IMR-90 (cell line): ENCODE measurements around the gene SLC37A3. TPM values are rescaled to one million over a fixed set of nuclear protein-coding genes. Genes with fewer than 3 reads are reported as not detected.

Experiments
- ATAC-seq: fragments of 200-7000 bp; cut with Tn5 transposase; 2 replicates; pipeline ENCODE4 v1.9.1; 2020; ENCODE audit warnings: low read depth, mild to moderate bottlenecking, moderate library complexity
- BruUV-seq: library from RNA; stranded (reverse); fragments of 400-500 nt; replicated peaks from 2 replicates; lab custom pipeline; 2021; lab: Mats Ljungman, UMichigan
- CTCF ChIA-PET: fragments of 300-600 bp; formaldehyde crosslinking; extraction: SDS; loops from one replicate; lab custom pipeline; 2021; ENCODE audit warnings: antibody characterized with exemption; lab: Yijun Ruan, JAX
- POLR2A ChIA-PET: fragments of 300-600 bp; sonication (Branson Sonifier 250); formaldehyde crosslinking; loops from one replicate; lab custom pipeline; 2022; ENCODE audit warnings: antibody characterized with exemption; ENCODE audit not compliant: unreplicated experiment; lab: Charles Lee
- DNase-seq: peaks from one replicate; pipeline ENCODE4 v3.0.0; 2013
- H2AFZ ChIP-seq: replicated peaks from 2 replicates; pipeline ENCODE3; 2013; ENCODE audit warnings: low read length, mild to moderate bottlenecking; ENCODE audit not compliant: poor library complexity
- H2AK5ac ChIP-seq: 2 replicates; pipeline ENCODE4 v1.6.1; 2013; ENCODE audit warnings: low read depth, low read length, inconsistent platforms
- H2AK9ac ChIP-seq: replicated peaks from 2 replicates; pipeline ENCODE3; 2013; ENCODE audit warnings: mild to moderate bottlenecking, low read depth, low read length, moderate library complexity; ENCODE audit not compliant: poor library complexity
- H2BK120ac ChIP-seq: 2 replicates; pipeline ENCODE4 v1.6.1; 2013; ENCODE audit warnings: low read depth, low read length, inconsistent platforms
- H2BK15ac ChIP-seq: 3 replicates; pipeline ENCODE4 v1.6.1; 2013; ENCODE audit warnings: low read depth, low read length, inconsistent platforms
- H2BK20ac ChIP-seq: 2 replicates; pipeline ENCODE4 v1.6.1; 2013; ENCODE audit warnings: low read depth, mild to moderate bottlenecking, inconsistent platforms, low read length, moderate library complexity
- H2BK5ac ChIP-seq: 2 replicates; pipeline ENCODE4 v1.6.1; 2013; ENCODE audit warnings: mild to moderate bottlenecking, low read depth, low read length, inconsistent platforms; ENCODE audit not compliant: poor library complexity, severe bottlenecking
- H3K14ac ChIP-seq: replicated peaks from 2 replicates; pipeline ENCODE4 v1.6.1; 2013; ENCODE audit warnings: low read depth, low read length, inconsistent platforms
- H3K18ac ChIP-seq: 2 replicates; pipeline ENCODE4 v1.6.1; 2013; ENCODE audit warnings: low read depth, low read length, control low read depth
- H3K23ac ChIP-seq: 2 replicates; pipeline ENCODE4 v1.6.1; 2013; ENCODE audit warnings: low read depth, low read length, inconsistent platforms
- H3K27ac ChIP-seq: 2 replicates; pipeline ENCODE4 v1.5.1; 2013; ENCODE audit warnings: mild to moderate bottlenecking, control low read depth, low read length; ENCODE audit not compliant: insufficient read depth
- H3K27me3 ChIP-seq: 2 replicates; pipeline ENCODE4 v1.6.1; 2013; ENCODE audit warnings: low read length; ENCODE audit not compliant: control insufficient read depth, insufficient read depth
- H3K36me3 ChIP-seq: 2 replicates; pipeline ENCODE4 v1.6.1; 2013; ENCODE audit warnings: low read length, mixed read lengths; ENCODE audit not compliant: control insufficient read depth, insufficient read depth
- H3K4ac ChIP-seq: 2 replicates; pipeline ENCODE4 v1.6.1; 2013; ENCODE audit warnings: low read depth, low read length, inconsistent platforms
- H3K4me1 ChIP-seq: 2 replicates; pipeline ENCODE4 v1.6.1; 2013; ENCODE audit warnings: low read length, mixed read lengths; ENCODE audit not compliant: control insufficient read depth, insufficient read depth
- H3K4me2 ChIP-seq: 2 replicates; pipeline ENCODE4 v1.6.1; 2013; ENCODE audit warnings: low read depth, mild to moderate bottlenecking, control low read depth, low read length, moderate library complexity
- H3K4me3 ChIP-seq: 2 replicates; pipeline ENCODE4 v1.5.1; 2013; ENCODE audit warnings: low read depth, mild to moderate bottlenecking, control low read depth, low read length, moderate library complexity; ENCODE audit not compliant: insufficient read depth
- H3K56ac ChIP-seq: 2 replicates; pipeline ENCODE4 v1.6.1; 2013; ENCODE audit warnings: low read length, inconsistent platforms; ENCODE audit not compliant: insufficient read depth; ENCODE audit errors: extremely low read depth
- H3K79me1 ChIP-seq, 2 experiments: 2 replicates each; pipeline ENCODE4 v1.6.1; 2013; ENCODE audit warnings: low read length in 2 of 2, inconsistent platforms in 1 of 2, low read depth in 1 of 2
- H3K9ac ChIP-seq: 2 replicates; pipeline ENCODE4 v1.6.1; 2013; ENCODE audit warnings: low read depth, low read length, control low read depth
- H3K9me1 ChIP-seq: 2 replicates; pipeline ENCODE4 v1.6.1; 2013; ENCODE audit warnings: low read length, inconsistent platforms; ENCODE audit not compliant: insufficient read depth
- H3K9me3 ChIP-seq: 2 replicates; pipeline ENCODE4 v1.6.1; 2013; ENCODE audit warnings: low read length; ENCODE audit not compliant: control insufficient read depth, insufficient read depth
- H4K20me1 ChIP-seq: 2 replicates; pipeline ENCODE4 v1.6.1; 2013; ENCODE audit warnings: low read length, inconsistent platforms; ENCODE audit not compliant: insufficient read depth
- H4K5ac ChIP-seq: 2 replicates; pipeline ENCODE4 v1.6.1; 2013; ENCODE audit warnings: mild to moderate bottlenecking, low read depth, low read length, control low read depth
- H4K8ac ChIP-seq, 2 experiments: 2 replicates each; pipeline ENCODE4 v1.6.1; 2013; ENCODE audit warnings: low read depth in 2 of 2, low read length in 2 of 2, control low read depth in 1 of 2, inconsistent platforms in 1 of 2
- H4K91ac ChIP-seq: 2 replicates; pipeline ENCODE4 v1.6.1; 2013; ENCODE audit warnings: low read depth, low read length, inconsistent platforms; ENCODE audit not compliant: insufficient read depth
- CEBPB ChIP-seq: IDR thresholded peaks from 2 replicates; pipeline ENCODE4 v1.6.1; 2012; ENCODE audit warnings: low read depth, low read length, improper control_type of control experiment
- NFE2L2 ChIP-seq: fragments of 150-350 bp; IDR thresholded peaks from 2 replicates; pipeline ENCODE4 v1.6.1; 2016; ENCODE audit warnings: low read depth, mild to moderate bottlenecking, low read length
- RCOR1 ChIP-seq: IDR thresholded peaks from 2 replicates; pipeline ENCODE4 v1.6.1; 2012; ENCODE audit warnings: mild to moderate bottlenecking, low read length, improper control_type of control experiment; ENCODE audit not compliant: insufficient replicate concordance
- WGBS, 2 experiments: methylation state at CpG; one replicate each; pipeline versions ENCODE4 v1.1.5 to v1.1.7; 2013; ENCODE audit warnings: missing lambda C conversion rate in 2 of 2; ENCODE audit not compliant: insufficient read length in 1 of 2; ENCODE audit errors: extremely low coverage in 2 of 2; 5-methylcytosine and 5-hydroxymethylcytosine counted together
- dilution Hi-C: fragments of 300-500 bp; cut with HindIII; formaldehyde crosslinking; loops from one replicate; pipeline ENCODE4 v1.14.3; 2018; ENCODE audit warnings: low sequenced_read_pairs; ENCODE audit not compliant: unreplicated experiment
- in situ Hi-C: fragments of 300-500 bp; cut with MboI; formaldehyde crosslinking; loops from 3 replicates; pipeline ENCODE4 v1.14.3; 2019; ENCODE audit warnings: low sequenced_read_pairs, inconsistent platforms, mixed read lengths
- intact Hi-C: fragments of 100-400 bp; cut with micrococcal nuclease; formaldehyde crosslinking; loops from 2 replicates; pipeline ENCODE4 v1.10.0; 2022
- polyA plus RNA-seq, 3 experiments: library from polyadenylated mRNA; depleted of rRNA; stranded (reverse); fragments of >200 nt; gene quantifications; 2 replicates each; pipeline ENCODE4 v1.2.3, GENCODE V29; 2012; ENCODE audit warnings: low replicate concordance in 1 of 3
- total RNA-seq: library from RNA; depleted of rRNA; stranded (reverse); fragments of >200 nt; gene quantifications from 2 replicates; pipeline ENCODE4 v1.2.3, GENCODE V29; 2012

Gene SLC37A3
- total and polyA plus RNA-seq, 2 of the 4 experiments (the other 2 are of a cell fraction), result 43.2 to 45.3 TPM

- no peak overlapping the region for H3K4ac ChIP-seq
- POLR2A ChIA-PET, result no interaction called here
- H3K27ac ChIP-seq, result no peak overlapping the region
- H4K20me1 ChIP-seq, result no peaks in the 10 kb centered on the region
- H3K79me1 ChIP-seq, result no peaks in the 10 kb centered on the region
- DNase-seq (no peak), ATAC-seq (no peak)
- H2AK5ac ChIP-seq, result no peak overlapping the region
- TF ChIP-seq RCOR1 (no peak), CEBPB (no peak), NFE2L2 (no peak)
- CTCF ChIA-PET, result no interaction called here
- no peak overlapping the region for H2BK5ac ChIP-seq
- no peak overlapping the region for H2BK15ac ChIP-seq
- H4K91ac ChIP-seq, result no peak overlapping the region
- intact Hi-C loops, result no loop called here
- H3K9ac ChIP-seq, result no peak overlapping the region
- in situ Hi-C loops, result no loop called here
- H3K18ac ChIP-seq, result no peak overlapping the region
- peaks cover 2% of the 10 kb centered on the region; the same call in 1 of the 2 replicates for H3K9me1 ChIP-seq
- no peak overlapping the region for H3K14ac ChIP-seq
- H3K4me2 ChIP-seq, result no peak overlapping the region
- no peak overlapping the region for H2AFZ ChIP-seq
- H3K4me1 ChIP-seq, result no peaks in the 10 kb centered on the region
- H3K4me3 ChIP-seq, result no peak overlapping the region
- dilution Hi-C loops, result no loop called here
- peaks cover 13% of the 10 kb centered on the region for H3K36me3 ChIP-seq
- no peak overlapping the region for H2BK120ac ChIP-seq
- H4K8ac ChIP-seq, result no peak overlapping the region
- H2BK20ac ChIP-seq, result no peak overlapping the region
- BruUV-seq, result TSS peak; percentile 76
- H4K5ac ChIP-seq, result no peak overlapping the region
- no peaks in the 10 kb centered on the region for H3K9me3 ChIP-seq
- no peak overlapping the region for H3K23ac ChIP-seq
- no peak overlapping the region for H2AK9ac ChIP-seq
- no peak overlapping the region for H3K56ac ChIP-seq
- 80% methylated on average over 2 of the region's 8 CpGs; no CpG with 5 or more reads in 1 of the 2 experiments for WGBS, 2 experiments
- H3K27me3 ChIP-seq, result no peaks in the 10 kb centered on the region
Observed at GRCh38 chr7:140334341-140335057, 63.8 kb downstream of the SLC37A3 start.
